Measurements from ENCODE around the gene PRUNE2. TPM values are rescaled to one million over a fixed set of nuclear protein-coding genes. Genes with fewer than 3 reads are reported as not detected.

The PRUNE2 gene
- total and polyA plus RNA-seq, 4 donors: 1.3 to 4.5 (median 1.6) TPM

DNA sequence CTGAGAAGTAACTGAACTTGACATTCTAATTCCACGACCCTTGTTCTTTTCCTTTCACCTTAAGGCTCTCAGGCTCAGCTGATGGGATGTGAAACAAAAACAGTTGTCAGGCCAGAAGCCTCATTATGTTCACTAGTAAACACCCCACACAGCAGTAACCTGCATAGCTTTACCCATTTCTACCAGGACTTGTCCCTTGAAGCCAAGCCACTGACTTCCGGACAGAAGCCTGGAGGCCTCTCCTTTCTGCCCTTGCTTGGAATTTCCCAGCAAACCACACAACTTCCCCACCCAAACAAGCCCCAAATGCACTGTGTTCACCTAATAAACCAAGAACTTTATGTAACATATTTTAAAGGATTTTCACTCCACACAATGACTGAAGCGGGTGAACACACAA lies 19.6 kb downstream of the PRUNE2 start (continued):
- TF ChIP-seq, protein P1, sequence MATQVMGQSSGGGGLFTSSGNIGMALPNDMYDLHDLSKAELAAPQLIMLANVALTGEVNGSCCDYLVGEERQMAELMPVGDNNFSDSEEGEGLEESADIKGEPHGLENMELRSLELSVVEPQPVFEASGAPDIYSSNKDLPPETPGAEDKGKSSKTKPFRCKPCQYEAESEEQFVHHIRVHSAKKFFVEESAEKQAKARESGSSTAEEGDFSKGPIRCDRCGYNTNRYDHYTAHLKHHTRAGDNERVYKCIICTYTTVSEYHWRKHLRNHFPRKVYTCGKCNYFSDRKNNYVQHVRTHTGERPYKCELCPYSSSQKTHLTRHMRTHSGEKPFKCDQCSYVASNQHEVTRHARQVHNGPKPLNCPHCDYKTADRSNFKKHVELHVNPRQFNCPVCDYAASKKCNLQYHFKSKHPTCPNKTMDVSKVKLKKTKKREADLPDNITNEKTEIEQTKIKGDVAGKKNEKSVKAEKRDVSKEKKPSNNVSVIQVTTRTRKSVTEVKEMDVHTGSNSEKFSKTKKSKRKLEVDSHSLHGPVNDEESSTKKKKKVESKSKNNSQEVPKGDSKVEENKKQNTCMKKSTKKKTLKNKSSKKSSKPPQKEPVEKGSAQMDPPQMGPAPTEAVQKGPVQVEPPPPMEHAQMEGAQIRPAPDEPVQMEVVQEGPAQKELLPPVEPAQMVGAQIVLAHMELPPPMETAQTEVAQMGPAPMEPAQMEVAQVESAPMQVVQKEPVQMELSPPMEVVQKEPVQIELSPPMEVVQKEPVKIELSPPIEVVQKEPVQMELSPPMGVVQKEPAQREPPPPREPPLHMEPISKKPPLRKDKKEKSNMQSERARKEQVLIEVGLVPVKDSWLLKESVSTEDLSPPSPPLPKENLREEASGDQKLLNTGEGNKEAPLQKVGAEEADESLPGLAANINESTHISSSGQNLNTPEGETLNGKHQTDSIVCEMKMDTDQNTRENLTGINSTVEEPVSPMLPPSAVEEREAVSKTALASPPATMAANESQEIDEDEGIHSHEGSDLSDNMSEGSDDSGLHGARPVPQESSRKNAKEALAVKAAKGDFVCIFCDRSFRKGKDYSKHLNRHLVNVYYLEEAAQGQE (IDR thresholded peaks at IDR 0.05): no peak
- TF ChIP-seq, protein P2, sequence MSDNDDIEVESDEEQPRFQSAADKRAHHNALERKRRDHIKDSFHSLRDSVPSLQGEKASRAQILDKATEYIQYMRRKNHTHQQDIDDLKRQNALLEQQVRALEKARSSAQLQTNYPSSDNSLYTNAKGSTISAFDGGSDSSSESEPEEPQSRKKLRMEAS (IDR thresholded peaks at IDR 0.05): no peak
- TF ChIP-seq NR2F2 (IDR thresholded peaks at IDR 0.05) (no peak), RXRA (IDR thresholded peaks at IDR 0.05) (no peak)

DNA sequence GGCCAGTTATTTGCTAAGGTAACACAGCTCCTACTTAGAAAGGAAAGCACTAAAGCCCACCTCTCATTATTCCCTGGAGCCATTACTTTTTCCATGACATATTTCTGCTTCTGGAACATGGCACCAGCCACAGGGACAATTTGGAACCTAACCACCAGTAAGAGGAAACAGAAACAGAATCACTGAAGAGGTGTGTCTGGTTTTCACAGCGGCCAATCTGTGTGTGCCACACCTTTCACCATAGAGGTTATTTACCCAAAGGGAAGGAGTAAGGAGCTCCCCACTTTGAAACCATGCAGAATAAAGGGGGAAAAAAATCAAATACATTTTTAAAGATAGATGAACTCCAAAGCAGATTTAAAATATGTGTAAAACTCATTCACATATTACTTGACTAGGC lies 21.1 kb downstream of the PRUNE2 start:
- no peak for DNase-seq (ENCODE audit: low spot score)
- Histone ChIP-seq H3K36me3 (ENCODE audit: control insufficient read depth in 4 of 4, insufficient read depth in 3 of 4, low read depth in 1 of 4, low read length in 3 of 4) (no peaks in the 10 kb centered on the region), H3K9me3 (ENCODE audit: control insufficient read depth in 4 of 4, low read length in 3 of 4) (peaks cover 0 to 2% (median 0%) of the 10 kb centered on the region in 4 donors), H3K9ac (ENCODE audit: low read depth in 1 of 2, low read length in 2 of 2) (no peak overlapping the region), H3K27ac (ENCODE audit: low read depth in 1 of 2, low read length in 2 of 2) (no peak overlapping the region), H3K4me3 (ENCODE audit: low read depth in 1 of 3, low read length in 3 of 3) (no peak overlapping the region), H3K4me1 (ENCODE audit: control insufficient read depth in 4 of 4, insufficient read depth in 4 of 4, low read length in 3 of 4) (no peaks in the 10 kb centered on the region), H3K27me3 (ENCODE audit: control insufficient read depth in 4 of 4, insufficient read depth in 4 of 4, low read length in 3 of 4) (no peaks in the 10 kb centered on the region)
- WGBS: 84% methylated on average over 1 of the region's 1 CpG
- TF ChIP-seq, protein P2 (IDR thresholded peaks at IDR 0.05): no peak
- TF ChIP-seq EGR1 (IDR thresholded peaks at IDR 0.05; ENCODE audit: low read depth in 2 of 2): no peak
- no peak for TF ChIP-seq SP1 (IDR thresholded peaks at IDR 0.05)
- no peak for TF ChIP-seq JUND (IDR thresholded peaks at IDR 0.05)
- TF ChIP-seq FOXA1 (IDR thresholded peaks at IDR 0.05): no peak
- no peak for TF ChIP-seq HNF4A (conservative IDR thresholded peaks at IDR 0.05)
- no peak for TF ChIP-seq NR2F2 (IDR thresholded peaks at IDR 0.05)
- TF ChIP-seq, protein P3, sequence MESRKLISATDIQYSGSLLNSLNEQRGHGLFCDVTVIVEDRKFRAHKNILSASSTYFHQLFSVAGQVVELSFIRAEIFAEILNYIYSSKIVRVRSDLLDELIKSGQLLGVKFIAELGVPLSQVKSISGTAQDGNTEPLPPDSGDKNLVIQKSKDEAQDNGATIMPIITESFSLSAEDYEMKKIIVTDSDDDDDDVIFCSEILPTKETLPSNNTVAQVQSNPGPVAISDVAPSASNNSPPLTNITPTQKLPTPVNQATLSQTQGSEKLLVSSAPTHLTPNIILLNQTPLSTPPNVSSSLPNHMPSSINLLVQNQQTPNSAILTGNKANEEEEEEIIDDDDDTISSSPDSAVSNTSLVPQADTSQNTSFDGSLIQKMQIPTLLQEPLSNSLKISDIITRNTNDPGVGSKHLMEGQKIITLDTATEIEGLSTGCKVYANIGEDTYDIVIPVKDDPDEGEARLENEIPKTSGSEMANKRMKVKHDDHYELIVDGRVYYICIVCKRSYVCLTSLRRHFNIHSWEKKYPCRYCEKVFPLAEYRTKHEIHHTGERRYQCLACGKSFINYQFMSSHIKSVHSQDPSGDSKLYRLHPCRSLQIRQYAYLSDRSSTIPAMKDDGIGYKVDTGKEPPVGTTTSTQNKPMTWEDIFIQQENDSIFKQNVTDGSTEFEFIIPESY (IDR thresholded peaks at IDR 0.05): no peak
- TF ChIP-seq, protein P1 (IDR thresholded peaks at IDR 0.05): no peak
- TF ChIP-seq YY1 (IDR thresholded peaks at IDR 0.05): no peak
- TF ChIP-seq HNF4G (IDR thresholded peaks at IDR 0.05): no peak
- no peak for TF ChIP-seq TAF1 (conservative IDR thresholded peaks at IDR 0.05)
- TF ChIP-seq, protein P4, sequence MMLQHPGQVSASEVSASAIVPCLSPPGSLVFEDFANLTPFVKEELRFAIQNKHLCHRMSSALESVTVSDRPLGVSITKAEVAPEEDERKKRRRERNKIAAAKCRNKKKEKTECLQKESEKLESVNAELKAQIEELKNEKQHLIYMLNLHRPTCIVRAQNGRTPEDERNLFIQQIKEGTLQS (IDR thresholded peaks at IDR 0.05): no peak
- TF ChIP-seq, protein P5, sequence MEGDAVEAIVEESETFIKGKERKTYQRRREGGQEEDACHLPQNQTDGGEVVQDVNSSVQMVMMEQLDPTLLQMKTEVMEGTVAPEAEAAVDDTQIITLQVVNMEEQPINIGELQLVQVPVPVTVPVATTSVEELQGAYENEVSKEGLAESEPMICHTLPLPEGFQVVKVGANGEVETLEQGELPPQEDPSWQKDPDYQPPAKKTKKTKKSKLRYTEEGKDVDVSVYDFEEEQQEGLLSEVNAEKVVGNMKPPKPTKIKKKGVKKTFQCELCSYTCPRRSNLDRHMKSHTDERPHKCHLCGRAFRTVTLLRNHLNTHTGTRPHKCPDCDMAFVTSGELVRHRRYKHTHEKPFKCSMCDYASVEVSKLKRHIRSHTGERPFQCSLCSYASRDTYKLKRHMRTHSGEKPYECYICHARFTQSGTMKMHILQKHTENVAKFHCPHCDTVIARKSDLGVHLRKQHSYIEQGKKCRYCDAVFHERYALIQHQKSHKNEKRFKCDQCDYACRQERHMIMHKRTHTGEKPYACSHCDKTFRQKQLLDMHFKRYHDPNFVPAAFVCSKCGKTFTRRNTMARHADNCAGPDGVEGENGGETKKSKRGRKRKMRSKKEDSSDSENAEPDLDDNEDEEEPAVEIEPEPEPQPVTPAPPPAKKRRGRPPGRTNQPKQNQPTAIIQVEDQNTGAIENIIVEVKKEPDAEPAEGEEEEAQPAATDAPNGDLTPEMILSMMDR (IDR thresholded peaks at IDR 0.05; ENCODE audit: low read depth, low read length, missing input control): no peak
- TF ChIP-seq RXRA (IDR thresholded peaks at IDR 0.05): no peak
- TF ChIP-seq FOXA2 (IDR thresholded peaks at IDR 0.05): no peak
